ENCODE data around the gene ZBED2.

Gene ZBED2

DNA sequence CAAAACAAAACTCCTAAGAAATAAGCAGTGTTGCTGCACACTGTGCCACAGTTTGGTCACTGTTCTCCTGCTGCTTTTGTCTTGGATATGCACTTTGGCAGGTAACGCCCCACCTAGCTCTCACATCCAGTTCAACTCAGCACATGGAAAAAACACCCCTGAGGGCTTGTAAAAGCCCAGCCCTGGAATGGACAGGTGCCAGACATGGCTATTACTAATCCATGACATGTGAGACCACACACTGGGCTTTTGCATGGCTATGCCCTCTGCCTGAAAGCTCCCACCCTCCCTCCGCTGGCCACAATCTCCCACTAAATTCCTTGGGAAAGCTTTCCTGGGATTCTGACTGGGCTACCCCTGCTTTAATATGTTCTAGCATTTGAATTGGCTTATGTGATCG lies 24.7 kb upstream of the ZBED2 start:
- TF ChIP-seq, protein P1, sequence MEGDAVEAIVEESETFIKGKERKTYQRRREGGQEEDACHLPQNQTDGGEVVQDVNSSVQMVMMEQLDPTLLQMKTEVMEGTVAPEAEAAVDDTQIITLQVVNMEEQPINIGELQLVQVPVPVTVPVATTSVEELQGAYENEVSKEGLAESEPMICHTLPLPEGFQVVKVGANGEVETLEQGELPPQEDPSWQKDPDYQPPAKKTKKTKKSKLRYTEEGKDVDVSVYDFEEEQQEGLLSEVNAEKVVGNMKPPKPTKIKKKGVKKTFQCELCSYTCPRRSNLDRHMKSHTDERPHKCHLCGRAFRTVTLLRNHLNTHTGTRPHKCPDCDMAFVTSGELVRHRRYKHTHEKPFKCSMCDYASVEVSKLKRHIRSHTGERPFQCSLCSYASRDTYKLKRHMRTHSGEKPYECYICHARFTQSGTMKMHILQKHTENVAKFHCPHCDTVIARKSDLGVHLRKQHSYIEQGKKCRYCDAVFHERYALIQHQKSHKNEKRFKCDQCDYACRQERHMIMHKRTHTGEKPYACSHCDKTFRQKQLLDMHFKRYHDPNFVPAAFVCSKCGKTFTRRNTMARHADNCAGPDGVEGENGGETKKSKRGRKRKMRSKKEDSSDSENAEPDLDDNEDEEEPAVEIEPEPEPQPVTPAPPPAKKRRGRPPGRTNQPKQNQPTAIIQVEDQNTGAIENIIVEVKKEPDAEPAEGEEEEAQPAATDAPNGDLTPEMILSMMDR (conservative IDR thresholded peaks at IDR 0.05) = no peak
- TF ChIP-seq ZFX (IDR thresholded peaks at IDR 0.05) = no peak
- no peak overlapping the region for H3K27ac ChIP-seq

DNA sequence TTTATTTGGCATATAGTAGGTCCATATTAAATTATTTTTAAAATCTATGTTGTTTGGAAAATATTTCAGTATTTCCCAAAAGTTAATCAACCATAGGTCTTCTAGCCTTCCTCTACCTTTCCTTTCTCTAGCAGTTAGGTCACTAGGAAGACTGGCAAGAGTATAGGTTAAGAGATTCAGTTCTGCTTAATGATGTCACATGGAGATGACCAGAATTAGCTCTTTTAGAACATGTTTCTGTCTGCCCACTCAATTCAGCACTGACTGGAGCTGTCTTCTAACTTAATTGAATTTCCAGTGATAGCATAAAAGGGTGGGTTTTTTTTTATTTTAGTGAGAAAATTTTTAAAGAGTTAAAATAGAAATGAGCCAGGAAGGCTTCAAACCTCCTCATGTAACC lies 23.8 kb upstream of the ZBED2 start:
- no peak overlapping the region for H3K27ac ChIP-seq
- no peak for TF ChIP-seq ZFX (IDR thresholded peaks at IDR 0.05)
- TF ChIP-seq, protein P1 (conservative IDR thresholded peaks at IDR 0.05) = no peak

DNA sequence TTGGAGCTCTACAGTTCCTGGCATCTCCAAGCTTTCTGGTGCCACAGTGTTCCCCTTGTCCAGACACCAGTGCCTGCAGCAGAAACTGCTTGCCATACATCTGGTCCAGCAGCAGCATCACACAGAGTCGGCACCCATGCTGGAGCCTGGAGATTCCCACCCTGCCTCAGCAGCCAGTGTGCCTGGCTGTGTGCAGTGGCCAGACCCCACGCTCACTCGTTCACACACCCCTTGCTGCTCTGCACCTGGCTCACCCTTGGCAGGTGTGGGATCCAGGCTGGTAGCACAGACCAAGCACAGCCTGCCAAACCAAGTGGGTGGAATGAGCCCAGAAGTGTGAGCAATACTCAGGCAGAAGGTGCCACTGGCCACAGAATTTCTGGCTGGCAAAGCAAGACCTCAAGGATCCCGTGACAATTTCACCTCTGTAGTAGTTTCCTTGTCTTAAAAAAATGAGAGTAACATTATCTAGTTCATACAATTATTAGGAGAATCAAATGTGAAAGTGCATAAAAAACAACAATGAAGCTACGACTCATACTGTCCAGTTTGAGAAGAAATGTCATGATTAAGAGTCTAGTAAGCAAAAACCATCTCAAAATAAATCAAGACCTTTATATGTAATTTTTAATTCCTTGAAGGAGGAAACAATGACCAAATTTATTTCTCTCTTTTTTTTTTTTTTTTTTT lies 22.9 kb upstream of the ZBED2 start:
- TF ChIP-seq ZFX (IDR thresholded peaks at IDR 0.05) = no peak
- TF ChIP-seq, protein P1 (conservative IDR thresholded peaks at IDR 0.05) = no peak
- no peak overlapping the region for H3K27ac ChIP-seq

DNA sequence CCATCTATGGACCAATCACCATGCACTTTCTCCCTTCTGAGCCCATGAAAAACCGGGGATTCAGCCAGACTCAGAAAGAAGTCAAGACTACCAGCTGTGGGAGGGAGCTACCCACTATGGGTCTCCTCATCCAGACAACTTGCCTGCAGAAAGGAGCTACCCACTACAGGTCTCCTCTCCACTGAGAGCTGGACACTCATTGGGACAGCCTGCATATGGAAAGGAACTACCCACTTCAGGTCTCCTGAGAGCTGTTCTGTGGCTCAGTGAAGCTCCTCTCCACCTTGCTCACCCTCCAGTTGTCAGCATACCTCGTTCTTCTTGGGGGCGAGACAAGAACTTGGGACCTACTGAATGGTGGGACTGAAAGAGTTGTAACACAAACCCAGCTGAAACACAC lies 22.3 kb upstream of the ZBED2 start:
- TF ChIP-seq, protein P1 (conservative IDR thresholded peaks at IDR 0.05) = no peak
- no peak overlapping the region for H3K27ac ChIP-seq

DNA sequence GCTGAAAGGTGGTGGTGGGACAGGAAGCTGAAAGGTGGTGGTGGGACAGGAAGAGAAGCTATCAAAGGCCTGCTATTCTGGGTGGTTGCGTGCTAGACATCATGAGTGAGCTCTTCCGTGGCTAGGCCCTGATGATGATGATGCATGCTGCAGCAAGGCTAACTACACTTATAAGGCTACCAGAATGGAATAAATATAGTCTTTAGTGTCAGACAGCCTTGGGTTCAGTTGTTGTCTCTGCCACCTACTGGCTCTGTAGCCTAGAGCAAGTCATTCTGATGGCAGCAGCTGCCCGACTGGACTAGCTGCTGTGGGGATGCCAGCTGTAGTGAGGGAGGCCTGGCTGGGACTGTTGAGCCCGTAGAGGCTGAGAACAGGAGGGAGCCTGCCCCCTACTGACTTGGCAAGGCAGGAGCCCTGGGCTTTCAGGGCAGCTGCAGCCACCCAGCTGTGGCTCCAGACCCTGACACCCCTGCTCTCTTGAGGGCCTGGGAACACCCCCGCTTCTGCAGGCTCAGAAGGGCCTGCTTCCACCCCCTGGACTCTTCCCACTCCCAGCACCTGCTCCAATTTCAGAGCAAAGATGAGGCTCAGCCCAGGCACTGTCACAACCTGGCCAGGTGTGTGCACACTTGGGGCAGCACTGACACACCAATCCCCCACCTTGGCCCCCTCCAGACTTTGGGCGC lies 21.4 kb upstream of the ZBED2 start:
- no peak overlapping the region for H3K27ac ChIP-seq
- TF ChIP-seq, protein P1 (conservative IDR thresholded peaks at IDR 0.05) = peak; percentile 16
- TF ChIP-seq ZFX (IDR thresholded peaks at IDR 0.05) = no peak

DNA sequence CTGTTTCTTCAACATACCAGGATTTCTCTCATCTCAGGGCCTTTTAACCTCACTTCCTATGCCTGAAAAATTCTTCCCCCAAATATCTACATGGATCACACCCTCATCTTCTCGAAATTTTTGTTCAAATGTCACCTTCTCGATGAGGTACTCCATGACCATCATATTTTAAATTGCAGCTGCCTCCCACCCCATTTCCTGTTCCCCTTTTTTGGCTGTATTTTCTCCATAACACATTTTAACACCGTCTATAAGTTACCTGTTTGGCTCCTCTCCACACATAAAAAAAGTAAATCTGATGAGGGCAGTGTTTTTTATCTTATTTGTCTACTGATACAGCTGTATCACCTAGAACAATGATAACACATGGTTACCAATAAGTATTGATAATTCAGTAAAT lies 20.7 kb upstream of the ZBED2 start:
- H3K27ac ChIP-seq = no peak overlapping the region
- no peak for TF ChIP-seq ZFX (IDR thresholded peaks at IDR 0.05)
- TF ChIP-seq, protein P1 (conservative IDR thresholded peaks at IDR 0.05) = no peak

DNA sequence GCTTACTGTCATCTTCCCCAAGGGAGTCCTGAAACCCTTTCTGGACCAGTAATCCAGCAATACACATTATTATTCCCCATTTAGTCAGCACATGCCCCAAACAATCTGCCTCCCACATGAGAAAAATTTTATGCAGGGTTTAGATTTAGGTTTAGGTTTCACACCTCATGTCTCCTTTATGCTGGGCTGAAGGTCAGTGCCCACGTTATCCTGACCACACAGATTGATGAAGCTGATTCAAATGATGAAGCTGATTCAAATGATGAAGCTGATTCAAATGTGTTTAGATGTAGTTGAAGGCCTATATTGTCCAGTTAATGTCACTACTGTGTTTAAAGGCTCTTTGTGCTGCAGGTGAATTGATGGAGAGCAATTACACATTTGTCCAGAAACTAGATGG lies 18.1 kb upstream of the ZBED2 start:
- TF ChIP-seq, protein P1 (conservative IDR thresholded peaks at IDR 0.05) = no peak
- TF ChIP-seq ZFX (IDR thresholded peaks at IDR 0.05) = no peak
- no peak overlapping the region for H3K27ac ChIP-seq
